HCT116 (cell line): ENCODE results near the gene CARMIL1. TPM values are rescaled to one million over a fixed set of nuclear protein-coding genes. Genes with fewer than 3 reads are reported as not detected.

ENCODE experiments used
- ATAC-seq: fragments of 200-7000 bp; cut with Tn5 transposase; 2 replicates; pipeline ENCODE4 v1.9.1; 2020; ENCODE audit warnings: mild to moderate bottlenecking, moderate library complexity
- BruUV-seq: library from RNA; stranded (reverse); fragments of 400-500 nt; replicated peaks from 2 replicates; lab custom pipeline; 2021; lab: Mats Ljungman, UMichigan
- CTCF ChIA-PET: fragments of 300-600 bp; sonication (Branson Sonifier 250); formaldehyde crosslinking; loops from one replicate; lab custom pipeline; 2021; ENCODE audit warnings: antibody characterized with exemption; lab: Charles Lee
- POLR2A ChIA-PET: fragments of 300-600, 350-600 bp; sonication (Branson Sonifier 250); formaldehyde crosslinking; loops from one replicate; lab custom pipeline; 2021; ENCODE audit warnings: antibody characterized with exemption; lab: Charles Lee
- RAD21 ChIA-PET, 2 experiments: fragments of 300-600 bp; sonication (Branson Sonifier 250); formaldehyde crosslinking; loops; one replicate each; lab custom pipeline; 2023; ENCODE audit warnings: low total read pairs in 2 of 2; ENCODE audit not compliant: uncharacterized antibody in 2 of 2, unreplicated experiment in 2 of 2, low non-redundant PET in 1 of 2; lab: Charles Lee
- DNase-seq: peaks from one replicate; pipeline ENCODE4 v3.0.0-alpha.2; 2010; ENCODE audit warnings: low read depth, low spot score
- H2AFZ ChIP-seq: fragments of 200-600 bp; shearing (Covaris generic), sonication (generic); 2 replicates; pipeline ENCODE4 v1.6.1; 2017; ENCODE audit warnings: low read depth, mixed run types, mixed read lengths, antibody characterized with exemption, low read length; ENCODE audit not compliant: poor library complexity, severe bottlenecking
- H3K27ac ChIP-seq: 2 replicates; pipeline ENCODE4 v1.5.1; 2012; ENCODE audit warnings: low read depth, low read length
- H3K27me3 ChIP-seq: fragments of 200-600 bp; sonication (generic); 2 replicates; pipeline ENCODE4 v1.6.1; 2016; ENCODE audit warnings: mixed run types, low read length, mixed read lengths; ENCODE audit not compliant: insufficient read depth
- H3K36me3 ChIP-seq, 2 experiments: fragments of 200-500 bp in 1 of 2; fragments of 200-600 bp in 1 of 2; sonication (Bioruptor generic) in 1 of 2; sonication (generic) in 1 of 2; 2 replicates each; pipeline versions ENCODE4 v1.5.1 to v1.6.1; 2014 to 2016; ENCODE audit warnings: low read length in 2 of 2, inconsistent platforms in 1 of 2, mixed read lengths in 1 of 2, mixed run types in 1 of 2; ENCODE audit not compliant: insufficient read depth in 2 of 2, control insufficient read depth in 1 of 2
- H3K4me1 ChIP-seq, 2 experiments: fragments of 200-600 bp in 1 of 2; sonication (generic) in 1 of 2; 2 replicates each; pipeline versions ENCODE4 v1.5.1 to v1.6.1; 2012 to 2017; ENCODE audit warnings: low read length in 2 of 2, inconsistent platforms in 1 of 2, mild to moderate bottlenecking in 1 of 2, mixed read lengths in 1 of 2, mixed run types in 1 of 2, moderate library complexity in 1 of 2; ENCODE audit not compliant: insufficient read depth in 2 of 2, control insufficient read depth in 1 of 2
- H3K4me2 ChIP-seq: fragments of 200-600 bp; sonication (generic); 2 replicates; pipeline ENCODE4 v1.6.1; 2017; ENCODE audit warnings: mixed run types, low read length, mixed read lengths
- H3K4me3 ChIP-seq, 2 experiments: fragments of 200-600 bp in 1 of 2; sonication (generic) in 1 of 2; replicated peaks in 1 of 2; 2 replicates each; pipeline ENCODE4 v1.5.1; 2011 to 2016; ENCODE audit warnings: low read length in 2 of 2, control low read depth in 1 of 2, low read depth in 1 of 2, mild to moderate bottlenecking in 1 of 2, mixed read lengths in 1 of 2, mixed run types in 1 of 2
- H3K79me2 ChIP-seq: fragments of 200-600 bp; sonication (generic); 2 replicates; pipeline ENCODE4 v1.6.1; 2017; ENCODE audit warnings: mild to moderate bottlenecking, mixed run types, low read length, moderate library complexity, mixed read lengths; ENCODE audit not compliant: insufficient read depth
- H3K9ac ChIP-seq: fragments of 200-600 bp; sonication (generic); 2 replicates; pipeline ENCODE4 v1.6.1; 2016; ENCODE audit warnings: low read length, mixed read lengths
- H3K9me2 ChIP-seq: fragments of 200-600 bp; sonication (generic), shearing (Covaris generic); 2 replicates; pipeline ENCODE4 v1.6.1; 2017; ENCODE audit warnings: mixed run types, mild to moderate bottlenecking, moderate library complexity; ENCODE audit not compliant: insufficient read depth
- H3K9me3 ChIP-seq, 2 experiments: fragments of 200-500 bp in 1 of 2; fragments of 200-600 bp in 1 of 2; sonication (Bioruptor generic) in 1 of 2; sonication (generic) in 1 of 2; 2 replicates each; pipeline ENCODE4 v1.6.1; 2014 to 2017; ENCODE audit warnings: low read length in 2 of 2, mixed read lengths in 2 of 2, inconsistent platforms in 1 of 2, low read depth in 1 of 2, mild to moderate bottlenecking in 1 of 2, mixed run types in 1 of 2, moderate library complexity in 1 of 2; ENCODE audit not compliant: control insufficient read depth in 1 of 2, insufficient read depth in 1 of 2
- H4K20me1 ChIP-seq: fragments of 200-600 bp; sonication (generic), shearing (Covaris generic); 2 replicates; pipeline ENCODE4 v1.6.1; 2017; ENCODE audit warnings: mixed run types, mild to moderate bottlenecking, moderate library complexity; ENCODE audit not compliant: insufficient read depth
- CEBPB ChIP-seq: IDR thresholded peaks from 2 replicates; pipeline ENCODE4 v1.6.1; 2012; ENCODE audit warnings: low read depth
- EZH2phosphoT487 ChIP-seq: fragments of 200-600 bp; IDR thresholded peaks from 2 replicates; pipeline ENCODE4 v1.6.1; 2018; ENCODE audit warnings: antibody characterized with exemption, borderline replicate concordance
- JUND ChIP-seq: IDR thresholded peaks from 2 replicates; pipeline ENCODE4 v1.6.1; 2012
- MAX ChIP-seq: IDR thresholded peaks from 2 replicates; pipeline ENCODE4 v1.6.1; 2012
- POLR2A ChIP-seq: IDR thresholded peaks from 2 replicates; pipeline ENCODE4 v1.7.0; 2011; ENCODE audit warnings: borderline replicate concordance; ENCODE audit not compliant: insufficient read depth, insufficient read length; ENCODE audit errors: extremely low read depth
- REST ChIP-seq: IDR thresholded peaks from 2 replicates; pipeline ENCODE4 v1.6.1; 2012; ENCODE audit warnings: low read depth
- SP1 ChIP-seq: IDR thresholded peaks from 2 replicates; pipeline ENCODE4 v1.6.1; 2012; ENCODE audit warnings: low read depth
- ZNF274 ChIP-seq: fragments of 200-500 bp; sonication (Bioruptor generic); IDR thresholded peaks from 2 replicates; pipeline ENCODE4 v1.6.1; 2014; ENCODE audit warnings: mild to moderate bottlenecking, low read depth, low read length, inconsistent platforms
- intact Hi-C: fragments of 100-400 bp; cut with micrococcal nuclease; formaldehyde crosslinking; loops from 2 replicates; pipeline ENCODE4 v1.10.0; 2022
- total RNA-seq: library from RNA; stranded (reverse); gene quantifications from one replicate; pipeline ENCODE4 v1.2.1, GENCODE V29; 2021; ENCODE audit not compliant: unreplicated experiment

CARMIL1 gene
- total RNA-seq, 1 experiment from 2014 or later = 21.7 TPM

- TF ChIP-seq CEBPB (no peak), SP1 (no peak), REST (no peak), POLR2A (no peak), MAX (no peak), ZNF274 (no peak), EZH2phosphoT487 (no peak), JUND (no peak)
- no peaks in the 10 kb centered on the region for H3K27me3 ChIP-seq
- H3K4me3 ChIP-seq = no peak overlapping the region
- H4K20me1 ChIP-seq = no peaks in the 10 kb centered on the region
- no peak overlapping the region for H2AFZ ChIP-seq
- no peaks in the 10 kb centered on the region for H3K36me3 ChIP-seq
- H3K4me2 ChIP-seq = no peak overlapping the region
- no peaks in the 10 kb centered on the region for H3K79me2 ChIP-seq
- CTCF ChIA-PET = no interaction called here
- POLR2A ChIA-PET = no interaction called here
- BruUV-seq = no TSS peak
- intact Hi-C loops = no loop called here
- H3K9me2 ChIP-seq = no peaks in the 10 kb centered on the region
- no peaks in the 10 kb centered on the region for H3K4me1 ChIP-seq
- RAD21 ChIA-PET = no interaction called here
- DNase-seq (no peak), ATAC-seq (no peak)
- H3K9ac ChIP-seq = no peak overlapping the region
- 0 out of 4 replicates have a peak, but pooled peaks cover 0 to 3% of the 10 kb centered on the region in 2 experiments for H3K9me3 ChIP-seq
- H3K27ac ChIP-seq = no peak overlapping the region
Observed at GRCh38 chr6:25448965-25449538, 169.9 kb downstream of the CARMIL1 start.
